Measurements from ENCODE around the gene ULBP3. TPM values are rescaled to one million over a fixed set of nuclear protein-coding genes. Genes with fewer than 3 reads are reported as not detected.

ULBP3 gene
- total and polyA plus RNA-seq, 2 donors from 2014 or later: 0.71 to 5.0 TPM

- intact Hi-C loops (cut with DNase I): no loop called here
- no peak for TF ChIP-seq CTCF (IDR thresholded peaks at IDR 0.05; ENCODE audit: borderline replicate concordance, extremely low read depth, insufficient read depth)
- DNase-seq (peak in 1 of 5 donors; percentile 5), FAIRE-seq (no peak)
- no peaks in the 10 kb centered on the region for H3K27me3 ChIP-seq (ENCODE audit: control insufficient read depth, insufficient read depth, low read length)
- no peaks in the 10 kb centered on the region for H3K9me3 ChIP-seq (ENCODE audit: control insufficient read depth in 2 of 3, insufficient read depth in 1 of 3, low read length in 3 of 3)
- no peaks in the 10 kb centered on the region for H3K4me1 ChIP-seq (ENCODE audit: control insufficient read depth in 2 of 3, insufficient read depth in 2 of 3, low read depth in 1 of 3, low read length in 3 of 3)
- H3K4me3 ChIP-seq (ENCODE audit: low read length in 3 of 3): no peak overlapping the region
- no peaks in the 10 kb centered on the region for H3K36me3 ChIP-seq (ENCODE audit: control insufficient read depth in 2 of 3, insufficient read depth in 3 of 3, low read length in 3 of 3)
- no peak overlapping the region for H3K27ac ChIP-seq (ENCODE audit: low read depth in 2 of 2, low read length in 2 of 2)
- no peak overlapping the region for H3K9ac ChIP-seq (ENCODE audit: low read length in 3 of 3)
Observed at GRCh38 chr6:150056156-150056555, 12.8 kb downstream of the ULBP3 start.

- Histone ChIP-seq H3K36me3 (ENCODE audit: control insufficient read depth in 2 of 3, insufficient read depth in 3 of 3, low read length in 3 of 3) (no peaks in the 10 kb centered on the region), H3K4me3 (ENCODE audit: low read length in 3 of 3) (no peak overlapping the region), H3K27me3 (ENCODE audit: control insufficient read depth, insufficient read depth, low read length) (no peaks in the 10 kb centered on the region), H3K27ac (ENCODE audit: low read depth in 2 of 2, low read length in 2 of 2) (no peak overlapping the region), H3K9ac (ENCODE audit: low read length in 3 of 3) (no peak overlapping the region), H3K9me3 (ENCODE audit: control insufficient read depth in 2 of 3, insufficient read depth in 1 of 3, low read length in 3 of 3) (no peaks in the 10 kb centered on the region), H3K4me1 (ENCODE audit: control insufficient read depth in 2 of 3, insufficient read depth in 2 of 3, low read depth in 1 of 3, low read length in 3 of 3) (no peaks in the 10 kb centered on the region)
- FAIRE-seq (no peak), DNase-seq (peak in 1 of 5 donors; percentile 2)
- TF ChIP-seq CTCF (IDR thresholded peaks at IDR 0.05; ENCODE audit: borderline replicate concordance, extremely low read depth, insufficient read depth): no peak
- intact Hi-C loops (cut with DNase I): no loop called here
Observed at GRCh38 chr6:150055131-150055530, 13.8 kb downstream of the ULBP3 start.

- Histone ChIP-seq H3K9ac (ENCODE audit: low read length in 3 of 3) (no peak overlapping the region), H3K27ac (ENCODE audit: low read depth in 2 of 2, low read length in 2 of 2) (no peak overlapping the region), H3K27me3 (ENCODE audit: control insufficient read depth, insufficient read depth, low read length) (no peaks in the 10 kb centered on the region), H3K36me3 (ENCODE audit: control insufficient read depth in 2 of 3, insufficient read depth in 3 of 3, low read length in 3 of 3) (no peaks in the 10 kb centered on the region), H3K4me1 (ENCODE audit: control insufficient read depth in 2 of 3, insufficient read depth in 2 of 3, low read depth in 1 of 3, low read length in 3 of 3) (no peaks in the 10 kb centered on the region), H3K4me3 (ENCODE audit: low read length in 3 of 3) (no peak overlapping the region), H3K9me3 (ENCODE audit: control insufficient read depth in 2 of 3, insufficient read depth in 1 of 3, low read length in 3 of 3) (no peaks in the 10 kb centered on the region)
- intact Hi-C loops (cut with DNase I): no loop called here
- TF ChIP-seq CTCF (IDR thresholded peaks at IDR 0.05; ENCODE audit: borderline replicate concordance, extremely low read depth, insufficient read depth): no peak
- FAIRE-seq (no peak), DNase-seq (peak in 1 of 5 donors; percentile 13)
Observed at GRCh38 chr6:150053450-150053849, 15.5 kb downstream of the ULBP3 start.

GRCh38 chr6:150050846-150051245 is 18.1 kb downstream of the ULBP3 start:
- Histone ChIP-seq H3K9me3 (ENCODE audit: control insufficient read depth in 2 of 3, insufficient read depth in 1 of 3, low read length in 3 of 3) (no peaks in the 10 kb centered on the region), H3K27ac (ENCODE audit: low read depth in 2 of 2, low read length in 2 of 2) (no peak overlapping the region), H3K9ac (ENCODE audit: low read length in 3 of 3) (no peak overlapping the region), H3K36me3 (ENCODE audit: control insufficient read depth in 2 of 3, insufficient read depth in 3 of 3, low read length in 3 of 3) (no peaks in the 10 kb centered on the region), H3K4me1 (ENCODE audit: control insufficient read depth in 2 of 3, insufficient read depth in 2 of 3, low read depth in 1 of 3, low read length in 3 of 3) (no peaks in the 10 kb centered on the region), H3K27me3 (ENCODE audit: control insufficient read depth, insufficient read depth, low read length) (no peaks in the 10 kb centered on the region), H3K4me3 (ENCODE audit: low read length in 3 of 3) (no peak overlapping the region)
- FAIRE-seq: no peak
- no peak for TF ChIP-seq CTCF (IDR thresholded peaks at IDR 0.05; ENCODE audit: borderline replicate concordance, extremely low read depth, insufficient read depth)
- intact Hi-C loops (cut with DNase I): no loop called here
- peak in 1 of 5 donors; percentile 4 for DNase-seq

All from kidney (tissue), 14 donors.